ENCODE measurements around the gene CTIF.
"Not testable (repeated sequence)": the region's sequence is repeated elsewhere in the genome, so short reads cannot be mapped to it uniquely, and the experiment has no call there.

GRCh38 chr18:48654591-48654990, 115.8 kb downstream of the CTIF start:
- not testable (repeated sequence) for TF ChIP-seq CTCF, POLR2A (IDR thresholded peaks at IDR 0.05)
